Activated T-helper 1 cell treated with anti-CD3 and anti-CD28 coated beads, Interleukin-2, amount 50 U/mL, for 16 hours (primary cell): ENCODE results near the gene MICALL1.
"Not testable (repeated sequence)": the region's sequence is repeated elsewhere in the genome, so short reads cannot be mapped to it uniquely, and the experiment has no call there.

ENCODE experiments used
- DNase-seq, 2 donors: peaks; one replicate each; pipeline ENCODE4 v3.0.0-alpha.2; 2020; ENCODE audit warnings: low read depth in 1 of 2, low spot score in 1 of 2

The MICALL1 gene

DNA sequence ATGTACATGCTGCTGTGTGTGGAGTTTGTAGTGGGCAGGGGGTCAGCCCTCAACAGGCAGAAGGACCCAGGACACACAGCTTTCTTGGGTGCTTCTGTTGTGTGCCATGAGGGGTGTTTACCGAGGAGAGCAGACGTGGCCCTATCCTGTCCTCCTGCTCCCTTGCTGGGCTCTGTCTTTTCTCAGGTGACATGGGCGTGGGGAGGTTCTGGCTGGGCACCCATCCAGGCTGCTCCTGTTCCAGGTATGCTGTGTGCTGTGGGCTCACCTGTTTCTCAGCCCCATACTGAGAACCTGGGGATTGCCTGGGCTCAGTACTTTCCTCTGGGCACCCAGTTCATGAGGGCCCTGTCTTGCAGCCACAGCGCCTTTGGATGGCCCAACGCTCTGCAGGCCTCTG lies 23.3 kb downstream of the MICALL1 start:
- no peak for DNase-seq

DNA sequence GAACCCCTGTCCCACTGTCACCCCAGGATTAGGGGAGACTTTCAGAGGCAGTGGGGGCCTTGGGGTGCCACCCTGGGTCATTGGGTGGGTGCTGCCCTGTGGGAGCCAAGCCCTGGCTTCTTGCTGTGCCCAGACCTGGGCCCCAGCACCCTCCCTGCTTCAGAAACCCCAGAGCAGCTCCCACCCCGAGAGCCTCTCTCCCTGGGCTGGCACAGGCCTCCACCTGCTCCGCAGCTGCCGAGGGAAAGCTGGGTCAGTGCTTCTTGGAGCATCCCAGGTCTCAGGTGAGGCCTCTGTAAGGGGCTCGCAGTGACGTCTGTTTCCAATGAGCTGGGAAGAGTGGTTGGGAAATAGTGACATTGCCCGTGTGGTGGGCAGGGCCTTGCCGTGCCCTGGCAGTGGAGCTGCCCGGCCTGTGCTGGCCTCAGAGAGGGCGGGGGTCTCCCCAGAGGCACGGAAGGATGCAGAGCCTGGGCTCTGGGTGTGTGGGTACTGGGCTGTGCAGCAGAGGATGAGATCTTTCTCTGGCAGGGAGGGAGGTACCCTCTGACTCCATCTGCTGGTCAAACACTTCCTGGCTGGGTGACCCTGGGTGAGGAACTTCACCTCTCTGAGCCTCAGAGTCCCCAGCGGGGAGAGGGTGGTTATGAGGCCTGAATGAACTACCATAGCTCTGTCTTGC lies 24.3 kb downstream of the MICALL1 start:
- no peak for DNase-seq

- DNase-seq, result no peak
Observed at GRCh38 chr22:37930952-37931440, 24.9 kb downstream of the MICALL1 start.

- no peak for DNase-seq
Observed at GRCh38 chr22:37931893-37932389, 25.8 kb downstream of the MICALL1 start.

DNA sequence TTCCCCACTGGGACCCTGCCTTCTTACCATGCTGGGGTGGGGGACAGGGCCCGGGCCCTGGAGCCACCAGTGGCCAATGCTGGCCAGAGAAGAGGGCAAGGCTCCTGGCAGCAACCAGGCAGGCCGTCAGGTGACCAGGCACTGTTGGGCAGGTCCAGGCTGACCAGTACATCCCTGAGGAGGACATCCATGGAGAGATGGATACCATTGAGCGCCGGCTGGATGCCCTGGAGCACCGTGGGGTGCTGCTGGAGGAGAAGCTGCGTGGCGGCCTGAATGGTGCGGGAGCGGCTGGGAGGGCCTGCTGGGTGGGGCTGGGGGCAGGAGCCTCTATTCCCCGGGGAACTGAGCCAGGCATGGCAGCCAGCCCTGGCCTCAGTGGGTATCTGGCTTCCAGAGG lies 26.3 kb downstream of the MICALL1 start:
- DNase-seq, result no peak

GRCh38 chr22:37932821-37933578 lies 26.9 kb downstream of the MICALL1 start:
- DNase-seq, result no peak

DNA sequence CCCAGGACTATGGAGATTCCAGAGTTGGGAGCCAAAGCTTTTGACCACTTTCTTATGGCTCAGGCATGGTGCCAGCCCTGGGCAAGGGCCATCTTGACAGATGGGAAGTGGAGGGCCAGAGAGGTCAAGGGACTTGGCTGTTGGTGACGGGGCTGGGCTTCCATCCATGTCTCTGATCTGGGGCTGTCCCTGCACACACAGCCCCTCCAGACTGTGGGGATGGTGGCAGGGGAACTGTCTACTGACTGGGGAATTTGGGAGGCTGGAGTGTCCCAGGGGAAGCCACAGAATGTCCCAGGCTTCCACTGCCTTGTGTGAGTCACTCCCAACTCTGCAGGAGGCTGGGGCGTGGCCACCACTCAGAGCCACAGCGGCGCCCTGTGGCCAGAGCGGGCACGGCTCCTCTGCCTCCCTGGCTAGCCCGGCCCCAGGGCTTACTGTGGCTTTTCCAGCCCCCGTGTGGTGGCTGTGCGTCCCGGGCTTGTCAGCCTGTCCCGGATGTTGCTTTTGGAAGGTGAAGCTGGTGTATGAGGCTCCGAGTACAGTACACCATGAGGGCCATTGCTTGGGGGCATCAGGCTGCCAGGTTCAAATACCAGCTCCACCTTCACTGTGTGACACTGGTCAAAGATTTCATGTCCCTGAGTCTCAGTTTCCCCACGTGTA lies 27.7 kb downstream of the MICALL1 start:
- peak; percentile 60 to 65 for DNase-seq

DNA sequence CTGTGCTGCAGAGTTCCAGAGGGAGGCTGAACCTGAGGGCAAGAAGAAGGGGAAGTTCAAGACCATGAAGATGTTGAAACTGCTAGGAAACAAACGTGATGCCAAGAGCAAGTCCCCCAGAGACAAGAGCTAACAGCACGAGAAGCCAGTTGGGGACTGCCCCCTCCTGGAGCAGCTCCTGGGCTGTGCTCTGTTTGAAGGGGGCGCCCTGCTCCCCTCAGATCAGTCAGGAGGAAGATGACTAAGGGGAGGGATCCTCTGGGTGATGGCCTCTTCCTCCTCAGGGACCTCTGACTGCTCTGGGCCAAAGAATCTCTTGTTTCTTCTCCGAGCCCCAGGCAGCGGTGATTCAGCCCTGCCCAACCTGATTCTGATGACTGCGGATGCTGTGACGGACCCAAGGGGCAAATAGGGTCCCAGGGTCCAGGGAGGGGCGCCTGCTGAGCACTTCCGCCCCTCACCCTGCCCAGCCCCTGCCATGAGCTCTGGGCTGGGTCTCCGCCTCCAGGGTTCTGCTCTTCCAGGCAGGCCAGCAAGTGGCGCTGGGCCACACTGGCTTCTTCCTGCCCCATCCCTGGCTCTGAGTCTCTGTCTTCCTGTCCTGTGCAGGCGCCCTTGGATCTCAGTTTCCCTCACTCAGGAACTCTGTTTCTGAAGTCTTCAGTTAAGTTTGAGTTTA lies 34.7 kb downstream of the MICALL1 start:
- no peak for DNase-seq

- no peak for DNase-seq
Observed at GRCh38 chr22:37942133-37942532, 36.0 kb downstream of the MICALL1 start.

- DNase-seq, result no peak
Observed at GRCh38 chr22:37943136-37943824, 37.2 kb downstream of the MICALL1 start.

DNA sequence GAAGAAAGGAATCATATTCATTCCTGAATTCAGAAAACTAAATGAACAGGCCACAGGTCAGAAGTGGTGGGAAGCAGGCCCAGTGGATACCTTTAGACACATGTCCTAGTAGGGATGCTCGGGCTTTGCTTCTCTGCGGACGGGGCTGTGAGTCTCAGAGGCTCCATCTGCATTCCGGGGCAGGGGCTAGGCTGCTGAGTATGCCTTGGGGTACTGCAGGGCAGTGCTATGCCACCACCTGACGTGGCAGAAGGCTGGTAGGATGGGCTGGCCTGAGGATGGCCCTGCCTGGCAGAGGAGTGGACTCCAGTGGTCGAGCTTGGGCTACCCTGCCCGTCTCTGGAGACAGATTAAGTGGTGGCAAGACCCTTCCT lies 37.7 kb downstream of the MICALL1 start:
- DNase-seq, result no peak

GRCh38 chr22:37944423-37944822 lies 38.3 kb downstream of the MICALL1 start:
- DNase-seq, result not testable (repeated sequence)

- DNase-seq, result not testable (repeated sequence)
Observed at GRCh38 chr22:37947142-37947795, 41.2 kb downstream of the MICALL1 start.

DNA sequence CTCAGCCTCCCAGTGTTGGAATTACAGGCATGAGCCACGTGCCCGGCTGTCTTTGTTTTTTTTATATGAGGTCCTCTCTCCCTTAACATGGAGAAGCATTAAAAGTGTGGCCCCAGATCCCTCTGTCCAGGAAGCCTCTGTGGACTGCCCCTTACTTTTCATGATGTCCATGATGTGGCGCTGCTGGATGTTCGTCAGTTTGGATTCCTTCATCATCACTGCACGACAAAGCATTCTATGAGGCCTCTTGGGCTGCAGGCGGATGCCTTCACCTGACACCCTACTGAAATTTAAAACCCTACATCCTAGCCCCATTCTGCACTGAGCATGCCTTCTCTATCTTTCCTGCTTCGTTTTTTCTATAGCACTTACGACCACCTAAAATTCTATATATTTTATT lies 45.2 kb downstream of the MICALL1 start:
- DNase-seq, result no peak

DNA sequence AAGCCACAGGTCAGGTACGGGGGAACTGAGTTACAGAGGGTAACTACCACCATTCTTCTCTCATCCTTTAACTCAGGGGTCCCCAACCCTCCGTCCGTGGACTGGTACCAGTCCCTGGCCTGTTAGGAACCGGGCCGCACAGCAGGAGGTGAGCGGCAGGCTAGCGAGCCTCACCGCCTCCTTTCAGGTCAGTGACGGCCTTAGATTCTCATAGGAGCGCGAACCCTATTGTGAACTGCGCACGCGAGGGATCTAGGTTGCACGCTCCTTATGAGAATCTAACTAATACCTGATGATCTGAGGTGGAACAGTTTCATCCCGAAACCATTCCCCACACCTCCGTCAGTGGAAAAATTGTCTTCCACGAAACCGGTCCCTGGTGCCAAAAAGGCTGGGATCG lies 46.5 kb downstream of the MICALL1 start:
- not testable (repeated sequence) for DNase-seq

- no peak for DNase-seq
Observed at GRCh38 chr22:37953062-37953436, 47.0 kb downstream of the MICALL1 start.

- peak; percentile 92 for DNase-seq
Observed at GRCh38 chr22:37953437-37954179, 47.5 kb downstream of the MICALL1 start, which contains the start of the genes C22orf23 and POLR2F. Gene C22orf23 (minus strand): TSS chr22:37953601. CDS start chr22:37953149, 452 bp downstream. Gene POLR2F (plus strand): TSS chr22:37953699. CDS start chr22:37953788, 89 bp downstream.

DNA sequence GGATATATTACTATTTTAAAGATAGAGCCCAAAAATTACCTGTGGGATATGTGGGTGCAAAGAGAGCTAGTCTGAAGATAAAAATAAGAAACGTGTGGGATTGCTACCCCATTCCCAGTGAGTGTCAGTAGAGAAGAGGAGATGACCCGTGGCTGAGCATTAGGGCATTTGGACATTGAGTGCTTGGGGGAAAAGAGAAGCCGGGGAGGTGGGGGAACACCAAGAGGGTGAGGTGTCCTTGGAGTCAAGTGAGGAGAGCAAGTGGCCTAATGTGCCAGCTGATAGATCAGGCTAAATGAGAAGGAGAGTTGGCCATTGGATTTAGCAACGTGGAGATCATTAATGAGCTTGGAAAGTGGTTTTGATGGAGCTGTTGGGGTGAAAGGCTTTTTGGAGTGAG lies 48.6 kb downstream of the MICALL1 start:
- no peak for DNase-seq

- not testable (repeated sequence) for DNase-seq
Observed at GRCh38 chr22:37955825-37956397, 49.8 kb downstream of the MICALL1 start.
